IgD-negative memory B cell (primary cell): ENCODE data around the gene EID3. TPM values are rescaled to one million over a fixed set of nuclear protein-coding genes. Genes with fewer than 3 reads are reported as not detected.

ENCODE experiments used
- H3K27ac Mint-ChIP-seq, 3 donors: one replicate each; pipeline ENCODE4 v1.8.0; 2020 to 2022; ENCODE audit warnings: mild to moderate bottlenecking in 3 of 3, mixed read lengths in 3 of 3, moderate library complexity in 1 of 3
- H3K27me3 Mint-ChIP-seq: one replicate; pipeline ENCODE4 v1.8.0; 2021; ENCODE audit warnings: mixed read lengths
- H3K36me3 Mint-ChIP-seq: one replicate; pipeline ENCODE4 v1.8.0; 2020; ENCODE audit warnings: mild to moderate bottlenecking, mixed read lengths
- H3K4me1 Mint-ChIP-seq, 3 donors: one replicate each; pipeline ENCODE4 v1.8.0; 2020 to 2022; ENCODE audit warnings: mixed read lengths in 3 of 3, mild to moderate bottlenecking in 1 of 3
- H3K4me3 Mint-ChIP-seq, 4 donors: one replicate each; pipeline ENCODE4 v1.8.0; 2020 to 2022; ENCODE audit warnings: mild to moderate bottlenecking in 4 of 4, mixed read lengths in 4 of 4, moderate library complexity in 3 of 4
- H3K9me3 Mint-ChIP-seq, 3 donors: one replicate each; pipeline ENCODE4 v1.8.0; 2020 to 2021; ENCODE audit warnings: mixed read lengths in 3 of 3, mild to moderate bottlenecking in 1 of 3
- polyA plus RNA-seq: library from polyadenylated mRNA; unstranded; fragments of 300-500 nt; fragmentation: Illumina TruSeq; gene quantifications from one replicate; pipeline ENCODE4 v1.2.3, GENCODE V29; 2021

EID3 gene
- polyA plus RNA-seq, 1 donor from 2014 or later, result 4.9 TPM

- no peaks in the 10 kb centered on the region for H3K27me3 Mint-ChIP-seq
- peaks cover 2% of the 10 kb centered on the region for H3K36me3 Mint-ChIP-seq
- no peak overlapping the region for H3K27ac Mint-ChIP-seq
- H3K4me3 Mint-ChIP-seq, result peak overlapping the region in 2 of 4 donors; percentile 29 to 47
- H3K4me1 Mint-ChIP-seq, result peaks cover 11 to 32% (median 25%) of the 10 kb centered on the region in 3 donors
- H3K9me3 Mint-ChIP-seq, result no peaks in the 10 kb centered on the region
Observed at GRCh38 chr12:104296718-104297117, 6.8 kb upstream of the EID3 start.

GRCh38 chr12:104297477-104298113 is 5.9 kb upstream of the EID3 start:
- H3K27ac Mint-ChIP-seq, result no peak overlapping the region
- peak overlapping the region in 1 of 4 donors; percentile 54 for H3K4me3 Mint-ChIP-seq
- no peaks in the 10 kb centered on the region for H3K9me3 Mint-ChIP-seq
- peaks cover 2% of the 10 kb centered on the region for H3K36me3 Mint-ChIP-seq
- H3K4me1 Mint-ChIP-seq, result peaks cover 11 to 37% (median 26%) of the 10 kb centered on the region in 3 donors
- no peaks in the 10 kb centered on the region for H3K27me3 Mint-ChIP-seq

GRCh38 chr12:104299842-104300481 is 3.6 kb upstream of the EID3 start:
- Mint-ChIP-seq H3K27me3 (no peaks in the 10 kb centered on the region), H3K4me3 (peak overlapping the region in 1 of 4 donors; percentile 46), H3K4me1 (peaks cover 23 to 45% (median 41%) of the 10 kb centered on the region in 3 donors), H3K36me3 (no peaks in the 10 kb centered on the region), H3K27ac (no peak overlapping the region), H3K9me3 (no peaks in the 10 kb centered on the region)

- H3K4me1 Mint-ChIP-seq, result peaks cover 37 to 45% (median 44%) of the 10 kb centered on the region in 3 donors
- no peaks in the 10 kb centered on the region for H3K27me3 Mint-ChIP-seq
- H3K9me3 Mint-ChIP-seq, result no peaks in the 10 kb centered on the region
- peak overlapping the region; percentile 89 to 97 (median 96) for H3K4me3 Mint-ChIP-seq
- peak overlapping the region; percentile 93 to 95 (median 94) for H3K27ac Mint-ChIP-seq
- H3K36me3 Mint-ChIP-seq, result peaks cover 4% of the 10 kb centered on the region
Observed at GRCh38 chr12:104304261-104305009, 896 bp downstream of the EID3 start.

- H3K36me3 Mint-ChIP-seq, result peaks cover 4% of the 10 kb centered on the region
- peak overlapping the region in 3 of 4 donors; percentile 67 to 96 (median 95) for H3K4me3 Mint-ChIP-seq
- no peaks in the 10 kb centered on the region for H3K27me3 Mint-ChIP-seq
- no peaks in the 10 kb centered on the region for H3K9me3 Mint-ChIP-seq
- peak overlapping the region; percentile 21 to 95 (median 94) for H3K27ac Mint-ChIP-seq
- H3K4me1 Mint-ChIP-seq, result peaks cover 37 to 40% (median 38%) of the 10 kb centered on the region in 3 donors
Observed at GRCh38 chr12:104305349-104305748, 1.8 kb downstream of the EID3 start.

GRCh38 chr12:104306376-104306775 is 2.8 kb downstream of the EID3 start:
- Mint-ChIP-seq H3K27ac (no peak overlapping the region), H3K4me1 (peaks cover 34 to 38% (median 34%) of the 10 kb centered on the region in 3 donors), H3K9me3 (no peaks in the 10 kb centered on the region), H3K4me3 (peak overlapping the region in 1 of 4 donors; percentile 95), H3K36me3 (peaks cover 4% of the 10 kb centered on the region), H3K27me3 (no peaks in the 10 kb centered on the region)

- H3K4me3 Mint-ChIP-seq, result peak overlapping the region in 1 of 4 donors; percentile 28
- peaks cover 4% of the 10 kb centered on the region for H3K36me3 Mint-ChIP-seq
- peaks cover 29 to 35% (median 34%) of the 10 kb centered on the region in 3 donors for H3K4me1 Mint-ChIP-seq
- no peaks in the 10 kb centered on the region for H3K27me3 Mint-ChIP-seq
- H3K27ac Mint-ChIP-seq, result no peak overlapping the region
- H3K9me3 Mint-ChIP-seq, result no peaks in the 10 kb centered on the region
Observed at GRCh38 chr12:104306943-104307654, 3.6 kb downstream of the EID3 start.

GRCh38 chr12:104307655-104308000 is 4.1 kb downstream of the EID3 start:
- H3K27me3 Mint-ChIP-seq, result no peaks in the 10 kb centered on the region
- H3K9me3 Mint-ChIP-seq, result no peaks in the 10 kb centered on the region
- H3K4me1 Mint-ChIP-seq, result peaks cover 29 to 34% (median 34%) of the 10 kb centered on the region in 3 donors
- H3K4me3 Mint-ChIP-seq, result peak overlapping the region in 1 of 4 donors; percentile 13
- no peak overlapping the region for H3K27ac Mint-ChIP-seq
- H3K36me3 Mint-ChIP-seq, result peaks cover 4% of the 10 kb centered on the region

- no peaks in the 10 kb centered on the region for H3K9me3 Mint-ChIP-seq
- H3K4me3 Mint-ChIP-seq, result no peak overlapping the region
- H3K27ac Mint-ChIP-seq, result no peak overlapping the region
- H3K36me3 Mint-ChIP-seq, result peaks cover 6% of the 10 kb centered on the region
- peaks cover 11 to 25% (median 19%) of the 10 kb centered on the region in 3 donors for H3K4me1 Mint-ChIP-seq
- H3K27me3 Mint-ChIP-seq, result no peaks in the 10 kb centered on the region
Observed at GRCh38 chr12:104309446-104309993, 6.0 kb downstream of the EID3 start.

GRCh38 chr12:104310751-104311633 is 7.5 kb downstream of the EID3 start:
- Mint-ChIP-seq H3K4me3 (no peak overlapping the region), H3K36me3 (peaks cover 12% of the 10 kb centered on the region), H3K27me3 (no peaks in the 10 kb centered on the region), H3K27ac (peak overlapping the region in 1 of 3 donors; percentile 19), H3K9me3 (no peaks in the 10 kb centered on the region), H3K4me1 (peaks cover 6 to 12% (median 8%) of the 10 kb centered on the region in 3 donors)

GRCh38 chr12:104312202-104312601 is 8.7 kb downstream of the EID3 start:
- peaks cover 10% of the 10 kb centered on the region for H3K36me3 Mint-ChIP-seq
- H3K4me3 Mint-ChIP-seq, result no peak overlapping the region
- no peaks in the 10 kb centered on the region for H3K27me3 Mint-ChIP-seq
- no peak overlapping the region for H3K27ac Mint-ChIP-seq
- peaks cover 5 to 6% (median 6%) of the 10 kb centered on the region in 3 donors for H3K4me1 Mint-ChIP-seq
- H3K9me3 Mint-ChIP-seq, result no peaks in the 10 kb centered on the region

- Mint-ChIP-seq H3K4me3 (no peak overlapping the region), H3K27ac (no peak overlapping the region), H3K27me3 (no peaks in the 10 kb centered on the region), H3K36me3 (peaks cover 10% of the 10 kb centered on the region), H3K9me3 (no peaks in the 10 kb centered on the region), H3K4me1 (peaks cover 2 to 6% (median 3%) of the 10 kb centered on the region in 3 donors)
Observed at GRCh38 chr12:104312654-104313053, 9.1 kb downstream of the EID3 start.

- H3K9me3 Mint-ChIP-seq, result no peaks in the 10 kb centered on the region
- H3K4me3 Mint-ChIP-seq, result no peak overlapping the region
- H3K36me3 Mint-ChIP-seq, result peaks cover 8% of the 10 kb centered on the region
- H3K27me3 Mint-ChIP-seq, result no peaks in the 10 kb centered on the region
- no peak overlapping the region for H3K27ac Mint-ChIP-seq
- peaks cover 2 to 6% (median 3%) of the 10 kb centered on the region in 3 donors for H3K4me1 Mint-ChIP-seq
Observed at GRCh38 chr12:104313568-104314241, 10.2 kb downstream of the EID3 start.
